Thyroid gland (tissue), 4 donors: Measurements from ENCODE around the gene CFL1.

Source experiments
- CTCF ChIP-seq, 6 experiments: fragments of 200-600 bp in 3 of 6; fragments of 450-650 bp in 3 of 6; sonication (generic) in 3 of 6; IDR thresholded peaks; one replicate each; pipeline ENCODE4 v1.5.1; 2016 to 2019; ENCODE audit warnings: antibody characterized with exemption in 6 of 6, mild to moderate bottlenecking in 2 of 6, inconsistent platforms in 1 of 6, moderate library complexity in 1 of 6
- POLR2A ChIP-seq, 2 donors: fragments of 450-650 bp; IDR thresholded peaks; one replicate each; pipeline ENCODE4 v1.6.1; 2017; ENCODE audit warnings: antibody characterized with exemption in 2 of 2, mild to moderate bottlenecking in 2 of 2, moderate library complexity in 1 of 2

- TF ChIP-seq POLR2A (IDR thresholded peaks at IDR 0.05) (no peak), CTCF (IDR thresholded peaks at IDR 0.05) (no peak)
Observed at GRCh38 chr11:65885231-65885630, 27.3 kb upstream of the CFL1 start.
